GM12892 (cell line): ENCODE data around the gene ARL15.

Experiments used
- POLR2AphosphoS5 ChIP-seq: IDR thresholded peaks from 2 replicates; pipeline ENCODE4 v1.6.1; 2011; ENCODE audit warnings: low read depth, low read length, control low read depth
- TAF1 ChIP-seq: IDR thresholded peaks from 2 replicates; pipeline ENCODE4 v1.6.1; 2011; ENCODE audit warnings: low read depth, mild to moderate bottlenecking, control low read depth, low read length, borderline replicate concordance

GRCh38 chr5:53922508-53923498 lies 387.6 kb downstream of the ARL15 start:
- TF ChIP-seq POLR2AphosphoS5 (no peak), TAF1 (no peak)
